OCI-LY3 (cell line): Measurements from ENCODE around the gene RAB11FIP4.

Experiments
- H2AFZ ChIP-seq: fragments of 200-600, 300-600 bp; shearing (Covaris generic); 2 replicates; pipeline ENCODE4 v1.6.0; 2014; ENCODE audit warnings: antibody characterized with exemption, low read depth, low read length
- H3K27ac ChIP-seq: fragments of 200-600, 300-600 bp; sonication (generic); 2 replicates; pipeline ENCODE4 v1.5.1; 2014; ENCODE audit warnings: mild to moderate bottlenecking, low read length, moderate library complexity, mixed read lengths
- H3K27me3 ChIP-seq: fragments of 200-600, 300-600 bp; sonication (generic); 2 replicates; pipeline ENCODE4 v1.6.1; 2014; ENCODE audit warnings: low read depth, low read length, mixed read lengths
- H3K36me3 ChIP-seq: fragments of 200-600, 300-600 bp; sonication (generic); replicated peaks from 2 replicates; pipeline ENCODE3; 2014; ENCODE audit warnings: low read depth, low read length, mixed read lengths
- H3K4me1 ChIP-seq: fragments of 300-600, 200-600 bp; sonication (generic); 2 replicates; pipeline ENCODE4 v1.6.1; 2014; ENCODE audit warnings: low read length, mixed read lengths
- H3K4me2 ChIP-seq: fragments of 200-600, 300-600 bp; sonication (generic); 2 replicates; pipeline ENCODE4 v1.6.1; 2014; ENCODE audit warnings: low read length, mixed read lengths
- H3K4me3 ChIP-seq: fragments of 300-600, 200-600 bp; sonication (generic); 2 replicates; pipeline ENCODE4 v1.5.1; 2014; ENCODE audit warnings: antibody characterized with exemption, mild to moderate bottlenecking, low read length, moderate library complexity
- H3K79me2 ChIP-seq: fragments of 300-600, 200-600 bp; shearing (Covaris generic); 2 replicates; pipeline ENCODE4 v1.6.1; 2014; ENCODE audit warnings: mild to moderate bottlenecking, low read length, mixed read lengths
- H3K9ac ChIP-seq: fragments of 300-600, 200-600 bp; shearing (Covaris generic); 2 replicates; pipeline ENCODE4 v1.6.0; 2014; ENCODE audit warnings: mild to moderate bottlenecking, low read length, moderate library complexity
- H3K9me3 ChIP-seq: fragments of 200-600, 300-600 bp; shearing (Covaris generic); 2 replicates; pipeline ENCODE4 v1.6.1; 2014; ENCODE audit warnings: low read length, mixed read lengths; ENCODE audit not compliant: insufficient read depth
- H4K20me1 ChIP-seq: fragments of 200-600, 300-600 bp; sonication (generic); 2 replicates; pipeline ENCODE4 v1.6.1; 2016; ENCODE audit warnings: low read length, mixed read lengths; ENCODE audit not compliant: insufficient read depth
- CTCF ChIP-seq: fragments of 200-600, 300-600 bp; sonication (generic); IDR thresholded peaks from 2 replicates; pipeline ENCODE4 v1.5.1; 2014; ENCODE audit warnings: antibody characterized with exemption, low read length, low read depth
- EZH2phosphoT487 ChIP-seq: fragments of 200-600 bp; shearing (Covaris generic); IDR thresholded peaks from 2 replicates; pipeline ENCODE4 v1.6.1; 2018; ENCODE audit warnings: antibody characterized with exemption, mixed run types, low read depth

RAB11FIP4 gene

GRCh38 chr17:31392002-31392855 is 754 bp downstream of the RAB11FIP4 start:
- TF ChIP-seq CTCF (no peak), EZH2phosphoT487 (no peak)
- Histone ChIP-seq H4K20me1 (no peaks in the 10 kb centered on the region), H3K27me3 (no peaks in the 10 kb centered on the region), H3K4me1 (no peaks in the 10 kb centered on the region), H3K4me2 (no peak overlapping the region), H2AFZ (no peak overlapping the region), H3K4me3 (no peak overlapping the region), H3K9ac (no peak overlapping the region), H3K27ac (no peak overlapping the region), H3K9me3 (no peaks in the 10 kb centered on the region), H3K36me3 (no peaks in the 10 kb centered on the region), H3K79me2 (no peaks in the 10 kb centered on the region)

- no peaks in the 10 kb centered on the region for H3K79me2 ChIP-seq
- H3K27ac ChIP-seq, result no peak overlapping the region
- no peak overlapping the region for H3K9ac ChIP-seq
- H4K20me1 ChIP-seq, result no peaks in the 10 kb centered on the region
- TF ChIP-seq CTCF (no peak), EZH2phosphoT487 (no peak)
- H3K36me3 ChIP-seq, result no peaks in the 10 kb centered on the region
- no peaks in the 10 kb centered on the region for H3K4me1 ChIP-seq
- no peak overlapping the region for H3K4me3 ChIP-seq
- no peak overlapping the region for H3K4me2 ChIP-seq
- H3K27me3 ChIP-seq, result no peaks in the 10 kb centered on the region
- H2AFZ ChIP-seq, result no peak overlapping the region
- no peaks in the 10 kb centered on the region for H3K9me3 ChIP-seq
These were observed 1.6 kb downstream of the RAB11FIP4 start for GRCh38 chr17:31392856-31393748.

GRCh38 chr17:31393749-31394146 is 2.3 kb downstream of the RAB11FIP4 start:
- no peaks in the 10 kb centered on the region for H3K36me3 ChIP-seq
- TF ChIP-seq CTCF (no peak), EZH2phosphoT487 (no peak)

GRCh38 chr17:31394544-31394943 is 3.1 kb downstream of the RAB11FIP4 start:
- TF ChIP-seq CTCF, result no peak
- Histone ChIP-seq H3K36me3 (no peaks in the 10 kb centered on the region), H3K27ac (no peak overlapping the region), H2AFZ (no peak overlapping the region), H3K9me3 (no peaks in the 10 kb centered on the region), H3K9ac (no peak overlapping the region), H3K4me1 (no peaks in the 10 kb centered on the region), H3K4me3 (no peak overlapping the region), H3K4me2 (no peak overlapping the region), H3K27me3 (no peaks in the 10 kb centered on the region), H4K20me1 (no peaks in the 10 kb centered on the region), H3K79me2 (no peaks in the 10 kb centered on the region)

More at GRCh38 chr17:31393749-31394146, 2.3 kb downstream of the RAB11FIP4 start:
- H4K20me1 ChIP-seq, result no peaks in the 10 kb centered on the region
- no peak overlapping the region for H3K27ac ChIP-seq
- H3K4me1 ChIP-seq, result no peaks in the 10 kb centered on the region
- H3K4me3 ChIP-seq, result no peak overlapping the region
- H2AFZ ChIP-seq, result no peak overlapping the region
- no peak overlapping the region for H3K4me2 ChIP-seq
- H3K9ac ChIP-seq, result no peak overlapping the region
- no peaks in the 10 kb centered on the region for H3K27me3 ChIP-seq
- no peaks in the 10 kb centered on the region for H3K79me2 ChIP-seq
- H3K9me3 ChIP-seq, result no peaks in the 10 kb centered on the region
